ENCODE data around the gene EHMT1. TPM values are rescaled to one million over a fixed set of nuclear protein-coding genes. Genes with fewer than 3 reads are reported as not detected.
"Not testable (repeated sequence)": the region's sequence is repeated elsewhere in the genome, so short reads cannot be mapped to it uniquely, and the experiment has no call there.

The EHMT1 gene
- total RNA-seq, 1 donor from 2014 or later = 159 TPM

GRCh38 chr9:137804908-137805630, 186.3 kb downstream of the EHMT1 start:
- Mint-ChIP-seq H3K9me3 (ENCODE audit: low read depth) (no peaks in the 10 kb centered on the region), H3K27me3 (no peaks in the 10 kb centered on the region), H3K4me1 (ENCODE audit: low read depth) (no peaks in the 10 kb centered on the region), H3K4me3 (ENCODE audit: low read depth) (no peak overlapping the region), H3K36me3 (ENCODE audit: insufficient read depth) (peaks cover 38% of the 10 kb centered on the region), H3K27ac (no peak overlapping the region)
- no peak for TF ChIP-seq CTCF (IDR thresholded peaks at IDR 0.05; ENCODE audit: unreplicated experiment)
- no peak for DNase-seq (ENCODE audit: low spot score, unreplicated experiment)

GRCh38 chr9:137807721-137808703, 189.2 kb downstream of the EHMT1 start:
- DNase-seq (ENCODE audit: low spot score, unreplicated experiment) = no peak
- H3K27ac Mint-ChIP-seq = no peak overlapping the region
- TF ChIP-seq CTCF (IDR thresholded peaks at IDR 0.05; ENCODE audit: unreplicated experiment) = no peak
- H3K4me3 Mint-ChIP-seq (ENCODE audit: low read depth) = no peak overlapping the region
- H3K4me1 Mint-ChIP-seq (ENCODE audit: low read depth) = no peaks in the 10 kb centered on the region
- no peaks in the 10 kb centered on the region for H3K9me3 Mint-ChIP-seq (ENCODE audit: low read depth)
- H3K27me3 Mint-ChIP-seq = no peaks in the 10 kb centered on the region
- H3K36me3 Mint-ChIP-seq (ENCODE audit: insufficient read depth) = peaks cover 37% of the 10 kb centered on the region

- Mint-ChIP-seq H3K27ac (no peak overlapping the region), H3K9me3 (ENCODE audit: low read depth) (no peaks in the 10 kb centered on the region), H3K27me3 (no peaks in the 10 kb centered on the region), H3K4me3 (ENCODE audit: low read depth) (no peak overlapping the region), H3K36me3 (ENCODE audit: insufficient read depth) (peaks cover 29% of the 10 kb centered on the region), H3K4me1 (ENCODE audit: low read depth) (no peaks in the 10 kb centered on the region)
- DNase-seq (ENCODE audit: low spot score, unreplicated experiment) = no peak
- TF ChIP-seq CTCF (IDR thresholded peaks at IDR 0.05; ENCODE audit: unreplicated experiment) = no peak
Measured at GRCh38 chr9:137809040-137809576, 190.3 kb downstream of the EHMT1 start.

- H3K27ac Mint-ChIP-seq; H3K27me3 Mint-ChIP-seq; H3K4me1 Mint-ChIP-seq (ENCODE audit: low read depth); H3K4me3 Mint-ChIP-seq (ENCODE audit: low read depth); H3K9me3 Mint-ChIP-seq (ENCODE audit: low read depth); DNase-seq (ENCODE audit: low spot score, unreplicated experiment): not testable (repeated sequence)
- peaks cover 28% of the 10 kb centered on the region for H3K36me3 Mint-ChIP-seq (ENCODE audit: insufficient read depth)
Measured at GRCh38 chr9:137809726-137810450, 191.1 kb downstream of the EHMT1 start.

GRCh38 chr9:137811283-137811870, 192.6 kb downstream of the EHMT1 start:
- Mint-ChIP-seq H3K36me3 (ENCODE audit: insufficient read depth) (peaks cover 33% of the 10 kb centered on the region), H3K9me3 (ENCODE audit: low read depth) (no peaks in the 10 kb centered on the region), H3K27me3 (no peaks in the 10 kb centered on the region), H3K4me3 (ENCODE audit: low read depth) (no peak overlapping the region), H3K27ac (no peak overlapping the region), H3K4me1 (ENCODE audit: low read depth) (no peaks in the 10 kb centered on the region)
- TF ChIP-seq CTCF (IDR thresholded peaks at IDR 0.05; ENCODE audit: unreplicated experiment) = no peak
- DNase-seq (ENCODE audit: low spot score, unreplicated experiment) = no peak
